Measurements from ENCODE around the gene LTBP4. TPM values are rescaled to one million over a fixed set of nuclear protein-coding genes. Genes with fewer than 3 reads are reported as not detected.
"Not testable (repeated sequence)": the region's sequence is repeated elsewhere in the genome, so short reads cannot be mapped to it uniquely, and the experiment has no call there.

Gene LTBP4
- total RNA-seq, 1 donor from 2014 or later, result 275 TPM

DNA sequence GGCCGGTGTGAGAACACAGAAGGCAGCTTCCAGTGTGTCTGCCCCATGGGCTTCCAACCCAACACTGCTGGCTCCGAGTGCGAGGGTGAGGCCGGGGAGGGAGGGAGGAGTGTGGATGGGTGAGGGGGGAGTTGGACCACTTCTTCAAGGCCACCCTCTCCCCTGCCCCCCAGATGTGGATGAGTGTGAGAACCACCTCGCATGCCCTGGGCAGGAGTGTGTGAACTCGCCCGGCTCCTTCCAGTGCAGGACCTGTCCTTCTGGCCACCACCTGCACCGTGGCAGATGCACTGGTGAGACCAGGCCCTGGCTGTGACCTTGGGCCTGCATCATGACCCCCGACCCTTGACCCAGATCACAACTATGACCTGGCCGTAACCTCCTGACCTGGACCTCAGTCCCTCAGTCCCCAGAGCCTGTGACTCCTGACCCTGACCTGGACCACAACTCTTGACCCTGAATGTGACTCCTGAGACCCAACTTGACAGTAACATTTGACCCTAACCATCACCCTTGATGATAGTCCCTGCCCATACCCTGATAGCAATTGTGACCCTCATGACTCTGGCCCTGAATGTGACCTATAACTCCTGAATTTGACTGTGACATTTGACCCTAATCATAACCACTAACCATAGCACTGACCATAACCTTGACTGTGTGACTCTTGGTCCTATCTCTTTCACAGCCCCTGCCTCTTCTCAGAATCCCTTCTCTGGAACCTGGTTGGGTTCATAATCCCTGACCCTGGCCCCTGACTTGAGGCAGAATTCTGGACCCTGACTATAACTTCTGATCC is 10.9 kb downstream of the LTBP4 start:
- no peak for DNase-seq

DNA sequence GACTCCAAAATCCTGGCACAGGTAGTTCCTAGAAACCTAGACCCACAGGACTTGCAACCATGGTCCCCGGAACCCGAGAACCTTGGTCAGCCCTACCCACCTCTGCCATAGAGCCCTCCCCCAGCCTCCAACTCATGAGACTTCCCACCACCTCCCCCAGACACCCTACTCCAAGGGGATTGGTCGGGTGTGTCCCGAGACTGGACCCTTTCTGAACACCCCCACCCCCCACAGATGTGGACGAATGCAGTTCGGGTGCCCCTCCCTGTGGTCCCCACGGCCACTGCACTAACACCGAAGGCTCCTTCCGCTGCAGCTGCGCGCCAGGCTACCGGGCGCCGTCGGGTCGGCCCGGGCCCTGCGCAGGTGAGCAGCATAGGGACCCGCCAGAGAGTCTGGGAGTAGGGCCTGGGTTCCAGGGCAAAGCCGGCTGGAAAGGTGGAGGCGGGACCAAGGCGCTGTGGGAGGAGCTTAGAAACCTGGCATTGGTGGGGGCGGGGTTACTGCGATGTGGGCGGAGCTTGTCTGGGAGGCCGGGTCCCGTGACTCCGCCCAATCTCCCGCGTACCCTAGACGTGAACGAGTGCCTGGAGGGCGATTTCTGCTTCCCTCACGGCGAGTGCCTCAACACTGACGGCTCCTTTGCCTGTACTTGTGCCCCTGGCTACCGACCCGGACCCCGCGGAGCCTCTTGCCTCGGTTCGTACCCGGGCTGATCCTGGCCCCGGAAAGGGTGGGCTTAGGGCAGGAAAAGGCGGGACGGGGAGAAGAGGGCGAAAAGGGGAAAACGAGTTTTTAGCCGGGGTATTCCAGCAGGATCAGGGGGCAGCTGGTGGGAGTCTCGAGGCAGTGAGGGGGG is 11.9 kb downstream of the LTBP4 start:
- peak; percentile 70 for DNase-seq

DNA sequence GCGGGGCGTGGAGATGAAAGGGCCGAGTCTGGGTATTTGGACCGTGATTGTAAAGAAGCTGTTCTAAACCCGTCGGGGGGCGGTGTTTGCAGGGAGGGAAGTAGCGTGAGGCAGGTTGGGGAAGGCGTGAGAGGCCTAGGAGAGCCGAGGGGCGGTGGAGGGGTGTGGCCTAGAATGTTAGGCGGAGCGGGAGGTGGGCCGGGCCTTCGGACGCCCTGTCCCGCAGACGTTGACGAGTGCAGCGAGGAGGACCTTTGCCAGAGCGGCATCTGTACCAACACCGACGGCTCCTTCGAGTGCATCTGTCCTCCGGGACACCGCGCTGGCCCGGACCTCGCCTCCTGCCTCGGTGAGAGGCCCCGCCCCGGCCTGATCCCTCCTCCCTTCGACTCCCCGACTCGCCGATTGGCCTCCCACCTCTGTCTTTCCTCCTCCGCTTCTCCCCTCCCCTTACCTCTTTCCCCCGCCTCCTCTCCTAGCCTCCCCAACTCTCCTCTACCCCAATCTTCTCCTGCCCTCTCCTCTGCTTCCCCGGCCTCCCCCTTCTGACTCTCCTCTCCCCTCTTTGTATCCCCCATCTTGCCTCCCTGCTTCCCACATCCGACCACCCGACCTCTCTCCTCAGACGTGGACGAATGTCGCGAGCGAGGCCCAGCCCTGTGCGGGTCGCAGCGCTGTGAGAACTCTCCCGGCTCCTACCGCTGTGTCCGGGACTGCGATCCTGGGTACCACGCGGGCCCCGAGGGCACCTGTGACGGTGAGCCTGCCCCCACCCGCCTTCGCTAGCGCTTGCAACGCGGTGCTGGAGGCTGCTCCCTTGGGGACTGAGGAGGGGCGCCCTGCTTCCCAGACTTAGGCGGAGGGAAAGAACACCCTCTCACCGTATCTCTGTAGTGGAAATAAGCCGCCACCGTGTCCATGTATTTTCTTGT is 12.8 kb downstream of the LTBP4 start:
- DNase-seq, result peak; percentile 86

DNA sequence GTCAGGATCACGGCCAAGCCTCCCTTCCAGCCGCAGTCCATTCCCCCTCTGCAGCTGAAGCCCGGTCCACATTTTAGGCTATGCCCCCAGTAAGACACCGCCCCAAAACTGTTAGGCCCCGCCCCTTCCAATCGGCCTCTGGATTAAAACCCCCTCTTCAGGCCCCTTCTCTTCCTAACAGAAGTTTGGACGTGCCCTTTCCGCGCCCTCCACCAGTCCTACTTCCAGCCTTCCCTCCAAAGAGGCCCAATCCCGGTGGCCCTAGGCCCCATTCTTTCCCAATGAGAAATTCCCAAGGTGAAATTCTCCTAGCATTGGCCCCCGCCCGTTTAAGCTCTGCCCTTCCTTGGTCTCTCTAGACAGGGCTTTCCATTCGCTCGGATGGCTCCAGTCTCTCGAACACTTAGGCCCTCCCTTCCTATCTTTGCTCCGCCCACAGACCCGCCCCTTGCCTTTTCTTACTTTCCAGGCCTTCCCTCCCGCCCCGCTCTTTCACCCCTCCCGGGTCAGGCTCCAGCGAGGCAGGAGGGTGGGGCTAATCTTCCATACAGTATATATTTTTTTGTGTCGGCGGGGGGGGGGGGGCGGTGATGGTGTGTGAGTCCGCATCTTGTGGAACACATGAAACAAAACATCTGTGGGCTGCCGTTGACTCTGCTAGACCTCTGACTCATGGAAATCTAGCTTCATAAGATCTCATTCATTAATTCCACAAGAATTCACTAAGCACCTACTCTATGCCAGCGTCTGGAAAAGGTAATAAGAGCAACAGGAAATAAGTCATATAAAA is 13.6 kb downstream of the LTBP4 start:
- peak; percentile 89 for DNase-seq

DNA sequence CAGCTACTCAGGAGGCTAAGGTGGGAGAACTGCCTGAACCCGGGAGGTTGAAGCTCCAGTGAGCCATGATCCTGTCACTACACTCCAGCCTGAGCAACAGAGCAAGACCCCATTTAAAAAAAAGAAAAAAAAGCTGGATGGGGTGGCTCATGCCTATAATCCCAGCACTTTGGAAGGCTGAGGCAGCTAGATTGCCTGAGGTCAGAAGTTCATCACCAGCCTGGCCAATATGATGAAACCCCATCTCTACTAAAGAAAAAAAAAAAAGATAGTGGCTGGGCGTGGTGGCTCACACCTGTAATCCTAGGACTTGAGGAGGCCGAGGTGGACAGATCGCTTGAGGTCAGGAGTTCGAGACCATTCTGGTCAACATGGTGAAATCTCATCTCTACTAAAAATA is 15.0 kb downstream of the LTBP4 start:
- DNase-seq, result no peak

DNA sequence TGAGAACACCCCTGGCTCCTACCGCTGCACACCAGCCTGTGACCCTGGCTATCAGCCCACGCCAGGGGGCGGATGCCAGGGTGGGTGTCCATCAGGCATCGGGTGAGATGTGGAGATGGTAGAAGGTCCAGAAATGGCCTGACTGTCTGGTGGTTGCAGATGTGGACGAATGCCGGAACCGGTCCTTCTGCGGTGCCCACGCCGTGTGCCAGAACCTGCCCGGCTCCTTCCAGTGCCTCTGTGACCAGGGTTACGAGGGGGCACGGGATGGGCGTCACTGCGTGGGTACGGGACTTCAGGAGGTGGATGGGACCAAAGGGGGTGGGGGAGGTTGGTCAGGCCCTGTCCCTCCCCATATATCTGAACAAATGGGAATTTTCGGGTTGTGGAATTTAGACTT is 15.8 kb downstream of the LTBP4 start:
- no peak for DNase-seq

DNA sequence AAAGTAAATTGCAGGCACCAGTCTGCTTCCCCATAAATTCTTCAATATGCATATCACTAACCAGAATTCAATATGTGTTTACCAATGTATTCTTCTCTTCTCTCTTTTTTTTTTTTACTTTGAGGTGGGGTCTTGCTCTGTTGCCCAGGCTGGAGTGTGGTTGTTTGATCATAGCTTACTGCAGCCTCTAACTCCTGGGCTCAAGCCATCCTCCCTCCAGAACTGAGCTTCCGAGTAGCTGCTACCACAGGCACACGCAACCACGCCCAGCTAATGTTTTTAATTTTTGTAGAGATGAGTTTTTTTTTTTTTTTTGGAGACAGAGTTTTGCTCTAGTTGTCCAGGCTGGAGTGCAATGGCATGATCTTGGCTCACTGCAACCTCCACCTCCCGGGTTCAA is 16.8 kb downstream of the LTBP4 start:
- DNase-seq, result no peak

DNA sequence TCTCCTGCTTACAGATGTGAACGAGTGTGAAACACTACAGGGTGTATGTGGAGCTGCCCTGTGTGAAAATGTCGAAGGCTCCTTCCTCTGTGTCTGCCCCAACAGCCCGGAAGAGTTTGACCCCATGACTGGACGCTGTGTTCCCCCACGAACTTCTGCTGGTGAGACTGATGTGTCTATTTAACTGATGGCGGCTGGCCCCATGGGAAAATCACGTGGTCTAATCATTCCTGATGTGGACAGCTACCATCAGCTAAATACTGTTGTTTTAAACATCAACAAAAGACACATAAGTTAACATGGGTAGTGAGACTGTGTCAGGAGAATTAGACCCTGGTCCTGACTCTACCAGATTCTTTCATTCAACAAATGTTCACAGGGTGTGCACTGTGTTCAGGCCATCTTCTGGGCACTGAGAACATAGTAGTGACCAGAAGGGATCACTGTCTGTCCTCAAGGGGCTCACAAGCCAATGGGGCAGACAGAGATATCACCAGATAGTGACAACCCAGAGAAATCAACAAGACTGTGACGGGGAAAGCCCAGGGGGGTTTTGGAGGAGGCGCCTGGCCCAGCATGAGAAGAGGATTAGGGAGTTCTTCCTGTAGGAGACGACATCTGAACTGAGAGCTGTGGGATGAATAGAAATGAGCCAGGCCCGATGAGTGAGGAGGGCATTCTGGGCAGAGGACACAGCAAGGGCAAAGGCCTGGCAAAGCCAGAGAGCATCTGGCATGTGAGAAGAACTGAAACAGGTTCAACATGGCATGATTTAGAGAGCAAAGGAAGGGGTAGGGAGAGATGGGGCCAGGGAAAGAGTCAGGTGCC is 18.4 kb downstream of the LTBP4 start:
- DNase-seq, result no peak

DNA sequence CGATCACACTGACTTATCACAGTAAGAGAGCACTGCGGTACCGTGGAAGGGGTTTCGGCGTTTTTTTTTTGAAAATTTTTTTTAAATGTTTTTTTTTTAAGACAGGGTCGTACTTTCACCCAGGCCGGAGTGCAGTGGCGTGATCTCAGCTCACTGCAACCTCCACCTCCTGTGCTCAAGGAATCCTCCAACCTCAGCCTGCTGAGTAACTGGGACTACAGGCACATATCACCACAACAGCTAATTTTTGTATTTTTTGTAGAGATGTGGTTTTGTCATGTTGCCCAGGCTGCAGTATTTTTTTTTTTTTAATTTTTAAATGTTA is 19.0 kb downstream of the LTBP4 start:
- no peak for DNase-seq

DNA sequence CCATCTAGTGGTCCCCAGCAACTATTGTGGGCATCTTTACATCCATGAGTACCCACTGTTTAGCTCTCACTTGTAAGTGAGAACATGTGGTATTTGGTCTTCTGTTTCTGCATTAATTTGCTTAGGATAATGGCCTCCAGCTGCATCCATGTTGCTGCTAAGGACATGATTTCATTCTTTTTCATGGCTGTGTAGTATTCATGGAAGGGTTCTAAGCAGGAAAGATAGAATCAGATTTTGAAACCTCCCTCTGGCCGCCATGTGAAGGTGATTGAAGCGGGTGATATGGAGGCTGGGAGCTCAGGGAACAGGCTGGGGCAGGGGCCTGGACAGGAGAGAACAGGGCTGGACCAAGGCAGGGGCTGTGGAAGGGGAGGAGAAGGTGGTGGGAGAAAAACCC is 20.1 kb downstream of the LTBP4 start:
- no peak for DNase-seq

DNA sequence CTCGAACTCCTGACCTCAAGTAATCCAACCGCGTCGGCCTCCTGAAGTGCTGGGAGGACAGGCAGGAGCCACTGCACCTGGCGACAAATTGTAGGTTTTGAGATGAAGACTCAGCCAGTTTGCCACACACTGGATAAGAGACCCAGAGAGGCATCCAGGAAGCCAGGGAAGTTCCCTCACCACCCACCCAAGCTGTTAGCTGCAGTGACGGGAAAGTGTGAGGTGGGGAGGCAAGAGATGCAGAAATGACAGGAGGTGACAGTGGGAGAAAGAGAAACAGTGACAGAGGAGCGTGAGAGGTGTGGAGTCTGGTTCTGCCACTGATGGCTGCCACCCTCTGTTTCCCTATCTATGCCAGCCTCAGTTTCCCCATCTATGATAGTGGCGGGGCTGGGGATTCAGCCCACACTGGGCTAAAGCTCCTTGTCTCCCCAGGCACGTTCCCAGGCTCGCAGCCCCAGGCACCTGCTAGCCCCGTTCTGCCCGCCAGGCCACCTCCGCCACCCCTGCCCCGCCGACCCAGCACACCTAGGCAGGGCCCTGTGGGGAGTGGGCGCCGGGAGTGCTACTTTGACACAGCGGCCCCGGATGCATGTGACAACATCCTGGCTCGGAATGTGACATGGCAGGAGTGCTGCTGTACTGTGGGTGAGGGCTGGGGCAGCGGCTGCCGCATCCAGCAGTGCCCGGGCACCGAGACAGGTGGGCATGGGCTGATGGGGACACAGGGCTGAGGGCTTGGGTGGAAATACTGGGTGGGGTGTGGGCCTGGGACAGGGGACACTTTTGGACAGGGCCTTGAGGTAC is 21.0 kb downstream of the LTBP4 start:
- no peak for DNase-seq

DNA sequence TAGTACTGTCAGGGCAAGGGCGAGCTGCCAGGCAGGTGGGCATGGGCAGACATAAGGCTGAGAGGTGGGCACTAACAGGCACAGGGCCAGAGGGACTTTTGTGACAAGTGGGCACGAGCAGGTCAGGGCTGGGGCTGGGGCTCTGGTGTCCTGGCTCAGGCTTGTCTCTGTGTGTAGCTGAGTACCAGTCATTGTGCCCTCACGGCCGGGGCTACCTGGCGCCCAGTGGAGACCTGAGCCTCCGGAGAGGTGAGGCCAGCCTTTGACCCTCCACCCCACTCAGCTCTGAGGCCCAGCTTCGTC is 21.6 kb downstream of the LTBP4 start:
- DNase-seq, result no peak

DNA sequence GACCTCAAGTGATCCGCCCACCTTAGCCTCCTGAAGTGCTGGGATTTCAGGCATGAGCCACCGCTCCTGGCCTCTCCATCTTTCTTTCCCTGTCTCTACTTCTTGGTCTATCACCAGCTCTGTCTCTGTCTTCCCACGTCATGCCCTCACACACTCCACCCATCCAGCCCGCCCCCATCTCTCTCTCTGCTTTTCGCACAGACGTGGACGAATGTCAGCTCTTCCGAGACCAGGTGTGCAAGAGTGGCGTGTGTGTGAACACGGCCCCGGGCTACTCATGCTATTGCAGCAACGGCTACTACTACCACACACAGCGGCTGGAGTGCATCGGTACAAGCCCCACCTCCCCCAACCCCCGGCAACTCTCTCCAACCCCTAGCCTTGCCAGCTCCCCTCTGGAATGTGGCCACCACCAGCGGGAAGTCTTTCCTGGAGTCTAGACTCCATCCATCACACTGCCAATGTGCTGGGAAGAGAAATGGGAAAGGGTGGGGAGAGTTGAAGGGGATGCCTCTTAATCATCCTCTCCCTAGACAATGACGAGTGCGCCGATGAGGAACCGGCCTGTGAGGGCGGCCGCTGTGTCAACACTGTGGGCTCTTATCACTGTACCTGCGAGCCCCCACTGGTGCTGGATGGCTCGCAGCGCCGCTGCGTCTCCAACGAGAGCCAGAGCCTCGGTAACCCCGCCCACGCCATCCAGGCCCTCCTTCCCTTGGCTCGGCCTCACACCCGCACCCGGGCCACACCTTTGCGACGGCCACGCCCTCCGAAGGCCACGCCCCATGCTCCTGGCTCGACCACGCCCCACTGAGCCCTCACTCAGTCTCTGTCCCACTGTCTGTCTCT is 22.5 kb downstream of the LTBP4 start:
- DNase-seq, result peak; percentile 48

DNA sequence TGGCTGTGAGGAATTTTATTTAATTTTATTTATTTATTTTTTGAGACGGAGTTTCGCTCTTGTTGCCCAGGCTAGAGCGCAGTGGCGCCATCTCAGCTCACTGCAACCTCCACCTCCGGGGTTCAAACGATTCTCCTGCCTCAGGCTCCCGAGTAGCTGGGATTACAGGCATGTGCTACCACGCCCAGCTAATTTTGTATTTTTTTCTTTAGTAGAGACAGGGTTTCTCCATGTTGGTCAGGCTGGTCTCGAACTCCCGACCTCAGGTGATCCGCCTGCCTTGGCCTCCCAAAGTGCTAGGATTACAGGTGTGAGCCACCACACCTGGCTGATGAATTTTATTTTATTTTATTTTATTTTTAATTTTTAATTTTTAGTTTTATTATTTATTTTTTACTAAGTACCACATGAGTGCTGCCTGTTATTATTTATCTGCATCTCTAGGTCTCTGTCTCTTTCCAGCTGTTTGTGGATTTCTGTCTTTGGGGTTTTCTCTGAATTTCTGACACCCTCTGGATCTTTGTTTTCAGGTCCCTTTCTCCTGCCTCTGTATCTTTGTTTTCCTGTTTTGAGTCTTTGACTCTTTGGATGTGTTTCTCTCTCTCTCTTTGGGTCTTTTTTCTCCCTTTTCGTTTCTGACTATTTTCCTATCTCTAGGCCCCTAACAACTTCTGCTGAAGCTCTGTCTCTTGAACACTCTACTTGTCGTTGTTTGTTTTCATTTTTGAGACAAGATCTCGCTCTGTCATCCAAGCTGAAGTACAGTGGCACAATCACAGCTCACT is 23.4 kb downstream of the LTBP4 start:
- DNase-seq, result not testable (repeated sequence)

DNA sequence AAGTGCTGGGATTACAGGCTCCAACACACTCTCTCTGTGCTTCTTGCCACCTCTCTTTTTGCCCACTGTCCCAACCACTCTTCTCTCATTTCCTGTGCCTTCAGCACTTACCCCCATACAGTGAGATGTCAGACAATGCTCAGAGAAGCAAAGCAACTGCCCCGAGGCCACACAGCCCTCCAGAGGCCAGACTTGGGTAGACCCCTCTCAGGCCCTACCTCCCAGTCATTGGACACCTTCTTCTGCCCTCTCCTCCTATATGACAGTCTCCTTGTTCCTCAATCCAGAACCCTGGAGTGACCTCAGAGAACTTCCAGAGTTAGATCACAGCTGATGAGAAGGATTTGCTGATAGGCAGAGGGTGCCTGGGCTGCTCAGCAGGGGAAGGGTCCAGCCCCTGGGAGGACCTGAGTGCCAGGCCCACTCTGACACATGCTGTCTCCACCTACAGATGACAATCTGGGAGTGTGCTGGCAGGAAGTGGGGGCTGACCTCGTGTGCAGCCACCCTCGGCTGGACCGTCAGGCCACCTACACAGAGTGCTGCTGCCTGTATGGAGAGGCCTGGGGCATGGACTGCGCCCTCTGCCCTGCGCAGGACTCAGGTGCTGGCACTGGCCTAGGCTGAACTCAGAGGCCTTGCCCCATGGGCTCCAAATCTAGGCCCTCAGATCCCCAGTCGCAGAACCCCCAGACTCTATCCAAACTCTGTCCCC is 24.4 kb downstream of the LTBP4 start:
- DNase-seq, result no peak

DNA sequence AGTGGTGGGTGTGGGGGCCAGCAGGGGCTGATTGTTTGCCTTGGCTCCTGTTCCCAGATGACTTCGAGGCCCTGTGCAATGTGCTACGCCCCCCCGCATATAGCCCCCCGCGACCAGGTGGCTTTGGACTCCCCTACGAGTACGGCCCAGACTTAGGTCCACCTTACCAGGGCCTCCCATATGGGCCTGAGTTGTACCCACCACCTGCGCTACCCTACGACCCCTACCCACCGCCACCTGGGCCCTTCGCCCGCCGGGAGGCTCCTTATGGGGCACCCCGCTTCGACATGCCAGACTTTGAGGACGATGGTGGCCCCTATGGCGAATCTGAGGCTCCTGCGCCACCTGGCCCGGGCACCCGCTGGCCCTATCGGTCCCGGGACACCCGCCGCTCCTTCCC is 25.7 kb downstream of the LTBP4 start:
- DNase-seq, result no peak

DNA sequence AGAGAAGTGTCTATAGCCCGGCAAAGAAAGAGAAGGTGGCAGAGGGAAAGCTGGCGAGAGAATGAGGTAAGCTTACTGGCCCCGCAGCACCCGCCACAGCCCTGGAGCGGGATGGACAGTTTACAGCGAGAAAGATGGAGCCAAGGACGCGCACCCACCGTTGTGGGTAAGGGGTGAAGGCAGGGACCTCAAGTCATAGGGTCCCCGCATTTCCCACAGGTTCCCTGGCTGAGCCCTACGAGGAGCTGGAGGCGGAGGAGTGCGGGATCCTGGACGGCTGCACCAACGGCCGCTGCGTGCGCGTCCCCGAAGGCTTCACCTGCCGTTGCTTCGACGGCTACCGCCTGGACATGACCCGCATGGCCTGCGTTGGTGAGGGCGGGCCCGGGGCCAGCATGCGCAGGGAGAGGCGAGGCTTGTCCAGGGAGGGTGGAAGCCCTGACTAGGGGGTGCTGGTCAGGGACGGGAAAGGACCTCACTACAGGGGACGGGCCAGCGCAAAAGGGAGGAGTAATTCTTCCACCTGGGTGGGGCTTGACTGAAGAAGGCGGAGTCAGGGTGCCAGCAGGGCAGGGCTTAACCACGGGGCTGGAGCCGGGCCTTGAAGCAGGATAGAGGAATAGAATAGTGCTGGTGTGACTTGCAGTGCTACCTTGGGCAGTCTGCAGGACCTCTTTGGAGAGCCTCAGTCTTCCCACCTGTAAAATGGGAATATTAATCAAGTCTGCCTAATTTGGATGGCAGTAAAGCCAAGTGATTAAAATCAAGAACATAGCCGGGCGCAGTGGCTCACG is 26.5 kb downstream of the LTBP4 start:
- no peak for DNase-seq
